HCT116 (cell line): ENCODE measurements around the gene RAD51D. TPM values are rescaled to one million over a fixed set of nuclear protein-coding genes. Genes with fewer than 3 reads are reported as not detected.

Source experiments
- ATAC-seq: fragments of 200-7000 bp; cut with Tn5 transposase; 2 replicates; pipeline ENCODE4 v1.9.1; 2020; ENCODE audit warnings: mild to moderate bottlenecking, moderate library complexity
- BruUV-seq: library from RNA; stranded (reverse); fragments of 400-500 nt; replicated peaks from 2 replicates; lab custom pipeline; 2021; lab: Mats Ljungman, UMichigan
- CTCF ChIA-PET: fragments of 300-600 bp; sonication (Branson Sonifier 250); formaldehyde crosslinking; loops from one replicate; lab custom pipeline; 2021; ENCODE audit warnings: antibody characterized with exemption; lab: Charles Lee
- POLR2A ChIA-PET: fragments of 300-600, 350-600 bp; sonication (Branson Sonifier 250); formaldehyde crosslinking; loops from one replicate; lab custom pipeline; 2021; ENCODE audit warnings: antibody characterized with exemption; lab: Charles Lee
- RAD21 ChIA-PET, 2 experiments: fragments of 300-600 bp; sonication (Branson Sonifier 250); formaldehyde crosslinking; loops; one replicate each; lab custom pipeline; 2023; ENCODE audit warnings: low total read pairs in 2 of 2; ENCODE audit not compliant: uncharacterized antibody in 2 of 2, unreplicated experiment in 2 of 2, low non-redundant PET in 1 of 2; lab: Charles Lee
- DNase-seq: peaks from one replicate; pipeline ENCODE4 v3.0.0-alpha.2; 2010; ENCODE audit warnings: low read depth, low spot score
- H2AFZ ChIP-seq: fragments of 200-600 bp; shearing (Covaris generic), sonication (generic); 2 replicates; pipeline ENCODE4 v1.6.1; 2017; ENCODE audit warnings: low read depth, mixed run types, mixed read lengths, antibody characterized with exemption, low read length; ENCODE audit not compliant: poor library complexity, severe bottlenecking
- H3K27ac ChIP-seq: 2 replicates; pipeline ENCODE4 v1.5.1; 2012; ENCODE audit warnings: low read depth, low read length
- H3K27me3 ChIP-seq: fragments of 200-600 bp; sonication (generic); 2 replicates; pipeline ENCODE4 v1.6.1; 2016; ENCODE audit warnings: mixed run types, low read length, mixed read lengths; ENCODE audit not compliant: insufficient read depth
- H3K36me3 ChIP-seq, 2 experiments: fragments of 200-500 bp in 1 of 2; fragments of 200-600 bp in 1 of 2; sonication (Bioruptor generic) in 1 of 2; sonication (generic) in 1 of 2; 2 replicates each; pipeline versions ENCODE4 v1.5.1 to v1.6.1; 2014 to 2016; ENCODE audit warnings: low read length in 2 of 2, inconsistent platforms in 1 of 2, mixed read lengths in 1 of 2, mixed run types in 1 of 2; ENCODE audit not compliant: insufficient read depth in 2 of 2, control insufficient read depth in 1 of 2
- H3K4me1 ChIP-seq, 2 experiments: fragments of 200-600 bp in 1 of 2; sonication (generic) in 1 of 2; 2 replicates each; pipeline versions ENCODE4 v1.5.1 to v1.6.1; 2012 to 2017; ENCODE audit warnings: low read length in 2 of 2, inconsistent platforms in 1 of 2, mild to moderate bottlenecking in 1 of 2, mixed read lengths in 1 of 2, mixed run types in 1 of 2, moderate library complexity in 1 of 2; ENCODE audit not compliant: insufficient read depth in 2 of 2, control insufficient read depth in 1 of 2
- H3K4me2 ChIP-seq: fragments of 200-600 bp; sonication (generic); 2 replicates; pipeline ENCODE4 v1.6.1; 2017; ENCODE audit warnings: mixed run types, low read length, mixed read lengths
- H3K4me3 ChIP-seq, 2 experiments: fragments of 200-600 bp in 1 of 2; sonication (generic) in 1 of 2; replicated peaks in 1 of 2; 2 replicates each; pipeline ENCODE4 v1.5.1; 2011 to 2016; ENCODE audit warnings: low read length in 2 of 2, control low read depth in 1 of 2, low read depth in 1 of 2, mild to moderate bottlenecking in 1 of 2, mixed read lengths in 1 of 2, mixed run types in 1 of 2
- H3K79me2 ChIP-seq: fragments of 200-600 bp; sonication (generic); 2 replicates; pipeline ENCODE4 v1.6.1; 2017; ENCODE audit warnings: mild to moderate bottlenecking, mixed run types, low read length, moderate library complexity, mixed read lengths; ENCODE audit not compliant: insufficient read depth
- H3K9ac ChIP-seq: fragments of 200-600 bp; sonication (generic); 2 replicates; pipeline ENCODE4 v1.6.1; 2016; ENCODE audit warnings: low read length, mixed read lengths
- H3K9me2 ChIP-seq: fragments of 200-600 bp; sonication (generic), shearing (Covaris generic); 2 replicates; pipeline ENCODE4 v1.6.1; 2017; ENCODE audit warnings: mixed run types, mild to moderate bottlenecking, moderate library complexity; ENCODE audit not compliant: insufficient read depth
- H3K9me3 ChIP-seq, 2 experiments: fragments of 200-500 bp in 1 of 2; fragments of 200-600 bp in 1 of 2; sonication (Bioruptor generic) in 1 of 2; sonication (generic) in 1 of 2; 2 replicates each; pipeline ENCODE4 v1.6.1; 2014 to 2017; ENCODE audit warnings: low read length in 2 of 2, mixed read lengths in 2 of 2, inconsistent platforms in 1 of 2, low read depth in 1 of 2, mild to moderate bottlenecking in 1 of 2, mixed run types in 1 of 2, moderate library complexity in 1 of 2; ENCODE audit not compliant: control insufficient read depth in 1 of 2, insufficient read depth in 1 of 2
- H4K20me1 ChIP-seq: fragments of 200-600 bp; sonication (generic), shearing (Covaris generic); 2 replicates; pipeline ENCODE4 v1.6.1; 2017; ENCODE audit warnings: mixed run types, mild to moderate bottlenecking, moderate library complexity; ENCODE audit not compliant: insufficient read depth
- ATF3 ChIP-seq: IDR thresholded peaks from 2 replicates; pipeline ENCODE4 v1.6.1; 2012
- CBX3 ChIP-seq: IDR thresholded peaks from 2 replicates; pipeline ENCODE4 v1.6.1; 2012; ENCODE audit warnings: low read depth
- CEBPB ChIP-seq: IDR thresholded peaks from 2 replicates; pipeline ENCODE4 v1.6.1; 2012; ENCODE audit warnings: low read depth
- CTCF ChIP-seq, 3 experiments: fragments of 200-600 bp in 1 of 3; sonication (generic) in 1 of 3; IDR thresholded peaks in 2 of 3; conservative IDR thresholded peaks in 1 of 3; 2 replicates each; pipeline ENCODE4 v1.5.1; 2012 to 2017; ENCODE audit warnings: low read depth in 2 of 3, low read length in 2 of 3, antibody characterized with exemption in 1 of 3, borderline replicate concordance in 1 of 3, control low read depth in 1 of 3, mild to moderate bottlenecking in 1 of 3, mixed read lengths in 1 of 3, mixed run types in 1 of 3, moderate library complexity in 1 of 3; ENCODE audit not compliant: insufficient read depth in 1 of 3
- EGR1 ChIP-seq: IDR thresholded peaks from 2 replicates; pipeline ENCODE4 v1.6.1; 2012; ENCODE audit warnings: low read depth
- ELF1 ChIP-seq: IDR thresholded peaks from 2 replicates; pipeline ENCODE4 v1.6.1; 2012; ENCODE audit warnings: low read depth, borderline replicate concordance
- EZH2 ChIP-seq: fragments of 200-600 bp; sonication (generic); IDR thresholded peaks from 2 replicates; pipeline ENCODE4 v1.6.1; 2017; ENCODE audit warnings: antibody characterized with exemption, mixed run types
- FOSL1 ChIP-seq: IDR thresholded peaks from 2 replicates; pipeline ENCODE4 v1.6.1; 2012; ENCODE audit warnings: low read depth
- JUND ChIP-seq: IDR thresholded peaks from 2 replicates; pipeline ENCODE4 v1.6.1; 2012
- POLR2A ChIP-seq: IDR thresholded peaks from 2 replicates; pipeline ENCODE4 v1.7.0; 2011; ENCODE audit warnings: borderline replicate concordance; ENCODE audit not compliant: insufficient read depth, insufficient read length; ENCODE audit errors: extremely low read depth
- POLR2AphosphoS5 ChIP-seq: IDR thresholded peaks from 2 replicates; pipeline ENCODE4 v1.6.1; 2011; ENCODE audit warnings: mild to moderate bottlenecking, low read depth, low read length, moderate library complexity
- RAD21 ChIP-seq: IDR thresholded peaks from 2 replicates; pipeline ENCODE4 v1.6.1; 2012; ENCODE audit warnings: low read depth, mild to moderate bottlenecking
- SIN3A ChIP-seq: IDR thresholded peaks from 2 replicates; pipeline ENCODE4 v1.6.1; 2012; ENCODE audit warnings: low read depth
- SRF ChIP-seq: IDR thresholded peaks from 2 replicates; pipeline ENCODE4 v1.6.1; 2012; ENCODE audit warnings: low read depth
- TCF7L2 ChIP-seq: IDR thresholded peaks from 2 replicates; pipeline ENCODE4 v1.7.0; 2011; ENCODE audit warnings: borderline replicate concordance, inconsistent platforms; ENCODE audit not compliant: insufficient read depth, insufficient read length; ENCODE audit errors: extremely low read depth
- YY1 ChIP-seq: IDR thresholded peaks from 2 replicates; pipeline ENCODE4 v1.6.1; 2011; ENCODE audit warnings: low read length, low read depth, moderate library complexity, mild to moderate bottlenecking; ENCODE audit not compliant: insufficient replicate concordance; ENCODE audit errors: extremely low read depth
- ZBTB33 ChIP-seq: IDR thresholded peaks from 2 replicates; pipeline ENCODE4 v1.6.1; 2011; ENCODE audit warnings: mild to moderate bottlenecking, low read length, moderate library complexity; ENCODE audit not compliant: insufficient replicate concordance; ENCODE audit errors: extremely low read depth
- ZNF274 ChIP-seq: fragments of 200-500 bp; sonication (Bioruptor generic); IDR thresholded peaks from 2 replicates; pipeline ENCODE4 v1.6.1; 2014; ENCODE audit warnings: mild to moderate bottlenecking, low read depth, low read length, inconsistent platforms
- intact Hi-C: fragments of 100-400 bp; cut with micrococcal nuclease; formaldehyde crosslinking; loops from 2 replicates; pipeline ENCODE4 v1.10.0; 2022
- total RNA-seq: library from RNA; stranded (reverse); gene quantifications from one replicate; pipeline ENCODE4 v1.2.1, GENCODE V29; 2021; ENCODE audit not compliant: unreplicated experiment

Gene RAD51D
- total RNA-seq, 1 experiment from 2014 or later: 12.9 TPM

- H3K79me2 ChIP-seq: peaks cover 44% of the 10 kb centered on the region
- no peak within 1 kb of the TSS for H2AFZ ChIP-seq
- no peaks in the 10 kb centered on the region for H4K20me1 ChIP-seq
- no peaks in the 10 kb centered on the region for H3K9me2 ChIP-seq
- BruUV-seq: TSS peak; percentile 98
- H3K9me3 ChIP-seq: no peaks in the 10 kb centered on the region
- ChIA-PET POLR2A (interaction anchor here (0.9 to 3.0 kb wide), 6 partner anchors 11 to 39 kb away, joined by 3 to 17 read pairs (median 4); no protein-coding TSS in a partner anchor), RAD21 (interaction anchor here (0.6 to 0.8 kb wide), 2 partner anchors 10 to 34 kb away, joined by 3 to 4 read pairs; no protein-coding TSS in a partner anchor), CTCF (interaction anchor here (1.5 kb wide), 1 partner anchor 26 kb away, joined by 11 read pairs; no protein-coding TSS in a partner anchor)
- H3K4me2 ChIP-seq: peak within 1 kb of the TSS; percentile 73
- H3K36me3 ChIP-seq: 0 out of 4 replicates have a peak, but pooled peaks cover 0 to 3% of the 10 kb centered on the region in 2 experiments
- DNase-seq: peak; percentile 91
- intact Hi-C loops: loop anchor here (2.0 kb wide), 1 partner anchor 25 kb away; no protein-coding TSS in a partner anchor
- ATAC-seq: peak; percentile 97
- peak within 1 kb of the TSS; percentile 92 for H3K27ac ChIP-seq
- peak within 1 kb of the TSS; percentile 66 for H3K9ac ChIP-seq
- H3K4me1 ChIP-seq: peaks cover 31 to 47% of the 10 kb centered on the region in 2 experiments
- peak within 1 kb of the TSS in 1 of 2 experiments; percentile 32; a peak in 2 of 4 replicates for H3K4me3 ChIP-seq
- no peaks in the 10 kb centered on the region for H3K27me3 ChIP-seq
- TF ChIP-seq EZH2 (no peak), POLR2A (no peak), TCF7L2 (peak; percentile 98), POLR2AphosphoS5 (peak; percentile 66), ATF3 (peak; percentile 88), EGR1 (no peak), SRF (peak; percentile 58; the same call in 1 of the 2 replicates), CTCF (IDR thresholded peaks at IDR 0.05 in 2 of 3, conservative IDR thresholded peaks at IDR 0.05 in 1 of 3; ENCODE audit: borderline replicate concordance in 1 of 3, insufficient read depth in 1 of 3, low read depth in 2 of 3, low read length in 2 of 3) (no peak), RAD21 (peak; percentile 50), FOSL1 (peak; percentile 90), ZNF274 (no peak), CEBPB (peak; percentile 100), YY1 (peak; percentile 58), ELF1 (no peak; the same call in 1 of the 2 replicates), JUND (peak; percentile 96), ZBTB33 (no peak), SIN3A (peak; percentile 71; the same call in 1 of the 2 replicates), CBX3 (peak; percentile 92)
These were observed 56.0 kb downstream of the RAD51D start, which contains the start of gene RFFL for GRCh38 chr17:35063514-35064223. TSS of gene RFFL (minus strand) at chr17:35063707. CDS start at chr17:35026553, 37,154 bp downstream.
